Erythroblast (primary cell): ENCODE measurements around the gene NTN1.

Source experiments
- GATA1 ChIP-seq: IDR thresholded peaks from 2 replicates; pipeline ENCODE4 v1.6.1; 2011; ENCODE audit warnings: low read depth, mild to moderate bottlenecking, control low read depth, low read length, moderate library complexity
- POLR2A ChIP-seq: IDR thresholded peaks from 2 replicates; pipeline ENCODE4 v1.6.1; 2011; ENCODE audit warnings: mild to moderate bottlenecking, low read length

DNA sequence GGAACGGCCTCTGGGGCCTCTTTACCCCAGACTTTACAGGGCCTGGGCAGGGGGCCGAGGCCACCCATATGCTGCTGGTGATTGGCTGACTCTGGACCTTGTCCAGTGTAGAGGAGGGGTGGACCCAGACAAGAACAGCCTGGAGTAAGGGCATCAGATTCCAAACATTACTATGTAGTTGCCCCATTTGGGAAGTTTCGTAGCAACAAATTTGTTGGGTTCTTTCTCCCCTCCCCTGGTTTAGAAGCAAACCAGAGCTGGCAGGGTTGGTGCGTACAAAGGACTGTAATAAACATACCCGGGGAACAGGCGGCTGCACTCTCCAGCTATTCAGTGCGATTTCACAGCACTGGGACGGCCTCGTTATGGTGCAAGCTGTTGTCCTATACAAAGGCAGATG, 145.5 kb downstream of the NTN1 start:
- TF ChIP-seq POLR2A, result no peak
- no peak for TF ChIP-seq GATA1
